SU-DHL-6 (cell line): ENCODE results near the gene IQGAP3.

Experiments
- H2AFZ ChIP-seq: fragments of 200-600 bp; sonication (generic); 2 replicates; pipeline ENCODE4 v1.6.1; 2014; ENCODE audit warnings: low read depth, mild to moderate bottlenecking, moderate library complexity, mixed read lengths, antibody characterized with exemption, low read length; ENCODE audit not compliant: severe bottlenecking
- H3F3A ChIP-seq: fragments of 200-600 bp; shearing (Covaris generic); 2 replicates; pipeline ENCODE4 v1.6.0; 2016; ENCODE audit warnings: antibody characterized with exemption, mild to moderate bottlenecking; ENCODE audit not compliant: insufficient read depth
- H3K27ac ChIP-seq: fragments of 200-600 bp; sonication (generic); 2 replicates; pipeline ENCODE4 v1.5.1; 2016; ENCODE audit warnings: low read depth, mild to moderate bottlenecking, low read length, moderate library complexity, mixed read lengths
- H3K27me3 ChIP-seq: fragments of 200-600 bp; sonication (generic), shearing (Covaris generic); 2 replicates; pipeline ENCODE4 v1.6.0; 2014; ENCODE audit warnings: mild to moderate bottlenecking, low read length
- H3K36me3 ChIP-seq: fragments of 200-600 bp; sonication (generic); 2 replicates; pipeline ENCODE4 v1.6.1; 2014; ENCODE audit warnings: mild to moderate bottlenecking, low read length, mixed read lengths
- H3K4me2 ChIP-seq: fragments of 300-600, 200-600 bp; shearing (Covaris generic), sonication (generic); 2 replicates; pipeline ENCODE4 v1.6.0; 2014; ENCODE audit warnings: low read length, low read depth, mild to moderate bottlenecking; ENCODE audit not compliant: poor library complexity, severe bottlenecking
- H3K4me3 ChIP-seq: fragments of 200-600 bp; sonication (generic); 2 replicates; pipeline ENCODE4 v1.5.1; 2014; ENCODE audit warnings: antibody characterized with exemption, low read length, mild to moderate bottlenecking, mixed read lengths; ENCODE audit not compliant: insufficient read depth, poor library complexity, severe bottlenecking
- H3K79me2 ChIP-seq: fragments of 200-600 bp; sonication (generic); 2 replicates; pipeline ENCODE4 v1.6.1; 2014; ENCODE audit warnings: mild to moderate bottlenecking, low read length, moderate library complexity; ENCODE audit not compliant: insufficient read depth
- H3K9ac ChIP-seq: fragments of 200-600 bp; sonication (generic); 2 replicates; pipeline ENCODE4 v1.7.0; 2014; ENCODE audit warnings: mild to moderate bottlenecking, low read length
- H3K9me2 ChIP-seq: fragments of 200-600 bp; sonication (generic); replicated peaks from 2 replicates; pipeline ENCODE4 v1.6.1; 2014; ENCODE audit warnings: low read length; ENCODE audit not compliant: insufficient read depth
- H3K9me3 ChIP-seq: fragments of 200-600 bp; sonication (generic); 2 replicates; pipeline ENCODE4 v1.6.1; 2014; ENCODE audit warnings: low read length, mixed read lengths; ENCODE audit not compliant: insufficient read depth
- H4K20me1 ChIP-seq: fragments of 200-600 bp; sonication (generic); 2 replicates; pipeline ENCODE4 v1.6.1; 2014; ENCODE audit warnings: low read depth, mild to moderate bottlenecking, antibody characterized with exemption, low read length, moderate library complexity, mixed read lengths
- CTCF ChIP-seq: fragments of 200-600 bp; sonication (generic); IDR thresholded peaks from one replicate; pipeline ENCODE4 v1.5.1; 2017; ENCODE audit warnings: antibody characterized with exemption, mild to moderate bottlenecking, low read length, moderate library complexity; ENCODE audit not compliant: insufficient read depth, poor library complexity, severe bottlenecking
- EZH2phosphoT487 ChIP-seq: fragments of 200-600 bp; sonication (generic), shearing (Covaris generic); conservative IDR thresholded peaks from 2 replicates; pipeline ENCODE4 v1.6.1; 2018; ENCODE audit warnings: mild to moderate bottlenecking, antibody characterized with exemption, low read length, moderate library complexity, mixed read lengths

IQGAP3 gene

GRCh38 chr1:156556354-156556753, 16.0 kb downstream of the IQGAP3 start:
- H3K27ac ChIP-seq, result no peak overlapping the region

DNA sequence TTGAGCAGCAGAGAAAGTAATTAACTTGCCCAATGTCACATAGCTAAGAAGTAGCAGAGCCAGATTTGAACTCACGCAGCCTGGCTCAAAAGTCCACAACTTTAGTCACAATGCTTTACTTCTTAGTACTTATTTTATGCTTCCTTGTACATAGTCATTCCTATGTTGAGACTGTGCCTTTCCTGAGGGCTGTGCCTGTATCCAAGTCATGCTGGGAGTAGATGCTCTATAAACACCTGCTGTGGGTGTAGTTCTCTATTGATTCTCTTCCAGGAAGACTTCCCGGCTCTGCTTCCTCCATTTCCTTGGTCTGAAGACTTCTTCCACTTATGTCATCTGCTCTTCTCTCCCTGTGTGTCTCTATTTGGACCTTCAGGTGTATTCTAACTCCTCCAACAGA, 16.6 kb downstream of the IQGAP3 start:
- no peaks in the 10 kb centered on the region for H3K36me3 ChIP-seq
- no peak overlapping the region for H3K4me2 ChIP-seq
- H2AFZ ChIP-seq, result no peak overlapping the region
- H3K79me2 ChIP-seq, result no peaks in the 10 kb centered on the region
- no peaks in the 10 kb centered on the region for H3K9me3 ChIP-seq
- TF ChIP-seq CTCF (no peak), EZH2phosphoT487 (no peak)
- H3K27me3 ChIP-seq, result no peaks in the 10 kb centered on the region
- no peak overlapping the region for H3K27ac ChIP-seq
- no peaks in the 10 kb centered on the region for H3F3A ChIP-seq
- no peak overlapping the region for H3K9ac ChIP-seq
- H3K9me2 ChIP-seq, result no peaks in the 10 kb centered on the region
- H3K4me3 ChIP-seq, result no peak overlapping the region
- H4K20me1 ChIP-seq, result no peaks in the 10 kb centered on the region

More at GRCh38 chr1:156556354-156556753, 16.0 kb downstream of the IQGAP3 start:
- TF ChIP-seq EZH2phosphoT487, result no peak
- no peak for TF ChIP-seq CTCF
- no peaks in the 10 kb centered on the region for H3K36me3 ChIP-seq
- no peaks in the 10 kb centered on the region for H3K27me3 ChIP-seq
- H3K9ac ChIP-seq, result no peak overlapping the region
- no peak overlapping the region for H2AFZ ChIP-seq
- H3K4me2 ChIP-seq, result no peak overlapping the region
- H3K9me3 ChIP-seq, result no peaks in the 10 kb centered on the region
- H4K20me1 ChIP-seq, result no peaks in the 10 kb centered on the region
- no peaks in the 10 kb centered on the region for H3K79me2 ChIP-seq
- no peak overlapping the region for H3K4me3 ChIP-seq
- no peaks in the 10 kb centered on the region for H3K9me2 ChIP-seq
- H3F3A ChIP-seq, result no peaks in the 10 kb centered on the region

- H3K36me3 ChIP-seq, result no peaks in the 10 kb centered on the region
- no peaks in the 10 kb centered on the region for H3K9me2 ChIP-seq
- no peaks in the 10 kb centered on the region for H3F3A ChIP-seq
- TF ChIP-seq EZH2phosphoT487 (no peak), CTCF (no peak)
- H3K27me3 ChIP-seq, result no peaks in the 10 kb centered on the region
- H2AFZ ChIP-seq, result no peak overlapping the region
- no peak overlapping the region for H3K4me3 ChIP-seq
- H3K9me3 ChIP-seq, result no peaks in the 10 kb centered on the region
- H3K9ac ChIP-seq, result no peak overlapping the region
- H3K4me2 ChIP-seq, result no peak overlapping the region
- no peaks in the 10 kb centered on the region for H4K20me1 ChIP-seq
- no peaks in the 10 kb centered on the region for H3K79me2 ChIP-seq
- H3K27ac ChIP-seq, result no peak overlapping the region
These were observed 17.4 kb downstream of the IQGAP3 start for GRCh38 chr1:156554971-156555370.
